Measurements from ENCODE around the gene PDGFA.

GRCh38 chr7:494906-495305, 24.7 kb downstream of the PDGFA start:
- TF ChIP-seq CTCF (IDR thresholded peaks at IDR 0.05) (no peak), POLR2A (IDR thresholded peaks at IDR 0.05) (no peak), POLR2AphosphoS5 (IDR thresholded peaks at IDR 0.05; ENCODE audit: insufficient read depth in 1 of 2, low read depth in 1 of 2) (no peak)
